ENCODE results near the gene ITPR2.
A peak's percentile ranks its signal among the peaks of the same experiment; 100 is the strongest.
"Not testable (repeated sequence)": the region's sequence is repeated elsewhere in the genome, so short reads cannot be mapped to it uniquely, and the experiment has no call there.

Gene ITPR2

DNA sequence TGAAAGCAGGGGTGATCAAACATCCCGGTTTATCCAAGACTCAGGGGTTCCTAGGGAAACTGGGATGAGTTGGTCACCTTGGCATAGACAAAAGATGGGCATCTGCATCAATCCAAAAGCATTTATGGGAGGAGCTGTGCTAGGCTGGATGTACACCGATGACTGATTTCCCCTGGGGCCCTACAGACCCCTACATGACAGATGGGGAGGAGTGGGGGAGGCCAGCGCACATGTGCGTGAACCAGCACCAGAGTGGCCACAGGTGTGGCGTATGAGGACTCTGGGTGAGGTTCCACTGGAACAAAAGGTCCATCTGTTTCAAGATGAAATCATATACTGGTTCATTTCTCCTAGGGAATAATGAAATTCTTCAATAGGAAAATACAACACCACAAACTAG, 210.4 kb downstream of the ITPR2 start:
- ATAC-seq = no peak

DNA sequence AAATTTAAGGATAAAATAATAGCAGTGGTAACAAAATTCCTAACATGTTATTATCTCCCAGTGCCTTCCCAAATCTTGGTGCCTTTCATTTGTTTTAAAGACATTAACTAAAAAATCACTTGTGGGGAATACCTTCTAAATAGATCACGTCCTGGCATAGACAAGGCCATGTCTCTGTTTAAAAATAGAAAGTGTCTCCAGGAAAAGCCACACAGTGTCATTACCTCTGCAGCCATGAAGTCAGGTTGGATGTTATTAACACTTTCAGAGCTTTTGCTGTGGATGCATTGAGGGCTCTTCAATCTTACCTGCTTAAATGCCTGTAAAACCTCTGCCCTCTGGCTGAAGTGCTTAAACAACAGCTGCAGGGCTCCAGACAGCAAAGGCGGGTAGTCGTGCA, 211.1 kb downstream of the ITPR2 start:
- no peak for ATAC-seq
- no peak for DNase-seq

More for the DNA sequence above, 210.4 kb downstream of the ITPR2 start:
- no peak for DNase-seq

DNA sequence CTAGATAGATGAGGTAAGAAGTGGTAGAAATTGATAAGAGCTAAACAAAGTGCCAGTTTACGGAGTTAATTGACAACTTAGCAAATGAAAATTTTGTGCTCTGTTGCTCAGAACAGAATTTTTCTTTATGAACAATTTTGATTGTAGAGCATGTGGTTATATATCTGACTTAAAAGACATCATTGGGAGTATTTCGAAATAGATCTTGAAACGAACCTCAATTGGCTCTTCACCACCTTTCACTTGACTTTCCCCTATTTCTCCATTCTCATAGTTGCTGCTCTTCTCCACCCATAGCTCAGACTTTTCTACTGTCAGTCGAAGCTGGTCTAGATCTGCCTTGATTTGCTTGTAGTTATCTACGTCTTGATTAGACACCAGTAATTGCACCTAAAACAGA, 212.1 kb downstream of the ITPR2 start:
- no peak for ATAC-seq
- DNase-seq = no peak

DNA sequence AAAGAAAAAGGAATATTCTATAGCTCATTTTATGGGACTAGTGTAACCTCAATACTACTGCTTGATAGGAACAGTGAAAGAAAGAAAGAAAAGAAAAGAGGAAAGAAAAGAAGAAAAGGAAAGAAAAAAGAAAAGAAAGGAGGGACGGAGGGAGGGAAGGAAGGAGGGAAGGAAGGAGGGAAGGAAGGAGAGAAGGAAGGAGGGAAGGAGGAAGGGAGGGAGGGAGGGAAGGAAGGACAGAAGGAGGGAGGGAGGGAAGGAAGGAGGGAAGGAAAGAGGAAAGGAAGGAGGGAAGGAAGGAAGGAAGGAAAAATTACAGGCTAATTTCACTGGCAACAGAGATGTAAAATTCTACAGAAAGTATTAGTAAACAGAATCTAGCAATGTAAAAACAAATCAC, 215.5 kb downstream of the ITPR2 start:
- ATAC-seq (no peak), DNase-seq (no peak)

DNA sequence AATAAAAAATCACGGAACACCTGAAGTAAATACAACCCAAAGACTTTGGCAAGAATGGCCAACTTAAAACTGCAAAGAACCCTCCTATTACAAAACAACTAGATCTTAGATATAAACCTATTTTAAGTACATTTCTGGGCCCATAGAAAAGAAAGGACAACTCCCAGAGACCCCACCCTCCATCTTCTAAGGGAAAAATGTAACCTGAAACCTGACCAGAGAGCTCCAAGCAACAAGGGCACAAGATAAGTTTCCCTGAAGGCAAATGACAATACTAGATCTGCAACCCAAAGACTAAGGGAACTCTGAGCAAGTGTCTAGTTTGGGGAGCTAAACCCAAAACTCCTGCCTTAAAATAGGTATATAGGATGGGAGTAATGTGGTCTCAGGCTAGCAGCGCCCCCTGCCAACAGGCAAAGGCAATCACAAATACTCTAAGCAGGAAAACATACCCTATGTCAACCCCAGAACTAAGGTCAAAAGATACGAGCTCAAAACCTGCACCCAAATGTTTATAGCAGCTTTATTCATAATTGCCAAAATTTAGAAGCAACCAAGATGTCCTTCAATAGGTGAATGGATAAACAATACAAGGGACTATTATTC, 218.9 kb downstream of the ITPR2 start:
- DNase-seq = peak; percentile 26

DNA sequence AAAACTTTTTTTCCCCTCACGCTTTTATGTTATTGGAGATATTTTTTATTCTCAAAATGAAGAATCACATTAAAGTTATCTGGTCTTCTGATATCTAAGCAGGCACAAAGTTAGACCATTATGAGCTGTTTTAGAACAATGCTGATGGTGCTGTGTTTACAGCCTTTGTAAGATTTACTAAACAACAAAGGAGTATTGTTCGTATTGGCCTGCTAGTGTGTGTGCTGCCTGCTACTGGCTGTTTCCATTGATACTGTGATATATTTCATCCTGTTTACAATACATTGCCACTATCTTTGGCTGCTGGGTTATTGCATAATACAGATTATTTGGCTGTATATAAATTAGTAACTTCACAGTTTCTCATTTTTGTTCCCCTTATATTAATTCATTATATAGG, 220.8 kb downstream of the ITPR2 start:
- ATAC-seq (no peak), DNase-seq (no peak)

More for the DNA sequence above, 218.9 kb downstream of the ITPR2 start:
- ATAC-seq = no peak

DNA sequence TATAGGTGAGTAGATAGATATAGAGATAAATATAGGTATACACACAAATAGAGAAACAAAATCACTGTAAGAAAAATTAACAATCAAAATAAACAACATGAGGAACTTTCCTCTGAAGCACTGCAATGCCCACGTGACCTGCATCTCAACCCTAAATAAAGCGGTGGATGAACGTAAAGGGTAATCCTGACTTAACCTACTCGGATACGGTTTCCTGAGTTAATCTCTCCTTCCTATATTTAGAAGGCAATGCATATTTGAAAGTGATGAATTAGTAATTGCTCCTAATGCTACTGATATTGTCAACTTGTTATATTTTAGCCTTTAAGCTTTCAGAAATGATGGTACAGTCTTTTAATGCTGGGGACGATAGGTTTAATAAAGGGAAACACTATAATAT, 221.4 kb downstream of the ITPR2 start:
- no peak for DNase-seq
- ATAC-seq = no peak

DNA sequence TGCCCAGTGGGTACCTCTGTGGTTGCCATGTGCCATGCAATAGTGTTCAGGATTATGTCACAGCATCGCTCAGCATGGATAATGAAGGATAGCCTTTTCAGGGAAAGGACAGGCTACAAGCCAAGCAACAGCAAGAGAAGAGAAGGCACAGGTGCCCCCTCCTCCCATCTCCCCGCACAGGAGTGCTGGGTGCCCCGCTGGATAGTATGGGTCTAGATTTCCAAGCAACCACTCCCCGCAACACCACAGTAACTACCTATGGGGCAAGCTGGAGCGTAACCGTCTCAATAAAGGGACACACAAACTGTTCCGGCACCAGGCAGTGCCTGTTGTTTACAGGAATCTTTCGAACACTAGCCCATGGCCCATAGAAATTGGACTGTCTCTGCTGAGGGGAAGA, 222.2 kb downstream of the ITPR2 start:
- DNase-seq = no peak
- ATAC-seq = no peak

DNA sequence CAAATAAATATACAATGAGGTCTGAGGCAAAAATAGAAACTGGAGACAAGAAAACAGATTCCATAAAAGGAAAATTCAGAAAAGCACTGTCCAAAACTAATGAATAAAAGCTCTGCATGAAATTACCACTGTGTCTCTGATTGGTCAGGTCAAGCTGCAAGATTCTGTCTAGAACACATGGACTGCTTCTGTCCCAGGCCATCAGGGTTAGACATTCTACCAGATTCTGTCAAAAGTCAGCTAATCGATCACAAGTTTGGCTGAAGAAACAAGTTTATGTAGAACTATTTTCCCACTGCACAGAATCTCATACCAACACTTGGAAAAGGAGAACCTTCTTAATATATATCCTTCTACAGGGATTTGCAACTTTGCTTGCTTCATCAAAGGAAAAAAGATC, 223.0 kb downstream of the ITPR2 start:
- DNase-seq (no peak), ATAC-seq (no peak)

DNA sequence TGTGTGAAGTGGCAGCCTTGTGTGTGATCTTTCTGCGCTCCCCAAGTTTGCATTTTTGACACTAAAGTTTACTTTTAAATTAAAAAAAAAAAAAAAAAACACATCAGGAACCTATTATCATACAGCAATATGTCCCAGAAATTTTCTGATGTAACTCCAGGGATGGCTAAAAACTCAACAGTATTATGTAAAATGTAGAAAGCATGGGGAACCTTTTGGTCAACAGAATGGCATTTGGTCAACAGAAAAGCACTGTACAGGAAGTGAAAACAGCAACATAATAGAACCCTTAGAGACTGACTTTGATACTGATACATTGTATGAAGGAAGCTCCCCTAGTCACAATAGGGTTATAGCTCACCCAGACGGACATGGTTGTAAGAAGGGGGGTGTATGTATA, 224.3 kb downstream of the ITPR2 start:
- DNase-seq = no peak

DNA sequence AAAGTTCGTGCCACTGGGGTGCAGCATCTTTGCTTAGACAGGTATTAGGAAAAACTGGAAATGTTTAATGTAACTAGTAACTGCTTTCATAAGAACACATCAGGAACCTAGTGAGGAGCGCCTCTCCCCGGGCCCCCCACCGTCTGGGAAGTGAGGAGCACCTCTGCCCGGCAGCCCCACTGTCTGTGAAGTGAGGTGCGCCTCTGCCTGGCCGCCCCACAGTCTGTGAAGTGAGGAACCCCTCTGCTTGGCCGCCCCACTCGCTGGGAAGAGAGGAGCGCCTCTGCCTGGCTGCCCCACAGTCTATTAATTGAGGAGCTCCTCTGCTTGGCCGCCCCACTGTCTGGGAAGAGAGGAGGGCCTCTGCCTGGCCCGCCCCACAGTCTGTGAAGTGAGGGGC, 224.7 kb downstream of the ITPR2 start:
- ATAC-seq (no peak), DNase-seq (no peak)

More for the DNA sequence above, 224.3 kb downstream of the ITPR2 start:
- ATAC-seq = no peak

DNA sequence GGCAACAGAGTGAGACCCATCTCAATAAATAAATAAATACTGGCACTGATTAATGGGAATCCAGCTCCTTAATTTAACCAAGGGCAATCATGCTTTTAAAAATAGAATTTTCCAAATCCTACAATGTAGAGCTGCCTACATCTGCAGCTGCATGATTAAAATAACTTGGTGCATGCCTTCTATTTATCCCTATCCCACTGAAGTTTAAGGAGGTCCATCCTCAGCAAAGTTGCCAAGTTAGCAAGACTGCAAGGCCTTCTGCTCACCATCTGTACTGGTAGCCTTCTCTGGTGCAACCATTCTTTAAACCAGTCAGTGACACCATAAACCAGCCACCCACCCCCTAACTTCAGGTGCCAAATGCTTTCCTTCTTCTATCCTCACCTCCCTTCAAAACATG, 226.1 kb downstream of the ITPR2 start:
- no peak for ATAC-seq

DNA sequence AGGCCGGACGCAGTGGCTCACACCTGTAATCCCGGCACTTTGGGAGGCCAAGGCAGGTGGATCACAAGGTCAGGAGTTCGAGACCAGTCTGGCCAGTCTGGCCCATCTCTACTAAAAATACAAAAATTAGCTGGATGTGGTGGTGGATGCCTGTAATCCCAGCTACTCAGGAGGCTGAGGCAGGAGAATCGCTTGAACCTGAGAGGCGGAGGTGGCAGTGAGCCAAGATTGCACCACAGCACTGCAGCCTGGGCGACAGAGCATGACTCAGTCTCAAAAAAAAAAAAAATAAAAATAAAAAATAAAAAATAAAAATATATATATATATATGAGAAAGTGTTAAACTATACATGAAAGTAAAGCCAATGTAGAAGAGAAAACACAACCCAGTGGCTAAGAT, 228.2 kb downstream of the ITPR2 start:
- not testable (repeated sequence) for DNase-seq, ATAC-seq

More for the DNA sequence above, 226.1 kb downstream of the ITPR2 start:
- no peak for DNase-seq

DNA sequence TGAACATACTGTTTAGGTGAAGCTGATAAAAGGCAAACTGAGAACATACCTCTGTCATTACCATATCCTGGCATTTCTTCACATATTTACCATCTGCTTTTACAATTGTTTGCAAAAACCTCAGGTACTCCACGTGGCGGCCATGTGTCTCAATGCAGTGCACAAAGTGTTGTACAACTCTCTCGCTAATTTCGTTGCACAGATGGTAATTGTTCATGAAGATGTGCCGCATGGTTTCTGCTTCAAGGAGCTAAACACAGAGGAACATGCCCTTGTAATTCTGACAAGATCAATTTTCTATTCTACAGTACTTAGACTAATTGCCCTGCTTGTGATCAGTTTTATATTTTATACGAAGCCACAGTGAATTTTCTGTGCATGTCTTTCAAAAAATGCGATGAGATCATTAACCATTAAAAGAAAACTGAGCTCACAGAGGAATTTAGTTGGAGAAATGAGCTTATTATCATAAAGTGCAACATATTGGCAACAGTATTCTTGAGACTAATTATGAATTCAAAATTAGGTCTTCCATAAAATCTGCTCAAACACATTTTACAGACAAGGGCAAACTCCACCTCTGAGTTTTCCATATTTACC, 233.8 kb downstream of the ITPR2 start:
- ATAC-seq (no peak), DNase-seq (no peak)

DNA sequence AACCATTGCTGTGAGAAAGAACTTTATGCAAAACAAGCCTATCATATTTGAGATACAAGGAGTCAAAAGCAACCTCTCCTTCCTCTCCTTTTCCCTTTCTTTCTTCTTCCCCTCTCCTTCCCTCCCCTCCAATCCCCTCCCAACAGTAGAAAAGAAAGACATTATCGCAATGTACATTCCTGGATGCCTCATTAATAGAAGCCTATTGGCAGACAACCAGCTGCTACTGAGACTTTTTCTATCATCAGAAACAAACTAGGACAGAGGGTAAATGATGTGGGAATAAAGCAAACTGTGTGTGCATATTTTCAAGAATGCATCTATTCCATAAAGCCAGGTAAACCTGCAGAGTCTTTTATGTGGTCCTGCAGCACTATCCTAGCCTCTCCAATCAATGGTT, 237.2 kb downstream of the ITPR2 start:
- ATAC-seq = no peak
- no peak for DNase-seq

DNA sequence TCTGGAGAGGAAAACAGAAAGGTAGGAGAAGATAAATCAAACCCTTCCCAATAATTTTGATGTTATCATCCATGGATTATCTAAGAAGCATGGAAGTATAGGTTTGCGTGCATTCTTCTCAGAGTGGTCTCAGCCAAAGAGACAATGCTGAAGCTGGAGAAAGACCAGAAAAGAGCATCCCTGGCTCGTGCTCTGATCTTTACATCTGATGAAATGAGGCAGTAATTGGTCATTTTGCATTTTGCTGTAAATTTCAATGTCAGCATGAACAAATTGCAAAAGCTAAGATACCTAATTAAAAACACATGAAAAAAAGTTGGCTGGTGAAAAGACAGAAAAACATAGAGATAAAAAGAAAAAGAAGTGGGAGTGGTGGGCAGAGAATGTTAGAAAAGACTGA, 252.4 kb downstream of the ITPR2 start:
- DNase-seq (no peak), ATAC-seq (no peak)

DNA sequence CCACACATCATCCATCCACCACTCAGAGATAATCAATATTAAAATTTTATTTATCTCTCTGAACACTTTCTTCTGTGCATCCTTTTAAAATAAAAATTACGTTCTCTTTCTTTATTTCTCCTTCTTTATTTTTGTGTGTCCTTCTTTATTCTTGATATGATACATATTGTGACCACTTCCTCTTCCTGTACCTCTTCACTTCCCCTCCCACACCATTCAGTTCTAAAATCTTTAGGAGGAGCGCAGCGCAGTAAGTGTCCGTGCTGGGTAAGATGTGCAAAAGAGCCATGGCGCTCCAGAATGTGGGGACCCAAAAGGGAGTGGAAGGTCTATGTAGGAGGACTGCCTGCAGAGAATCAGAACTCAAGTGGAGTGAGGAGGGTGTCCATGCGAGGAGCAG, 256.7 kb downstream of the ITPR2 start:
- ATAC-seq = no peak

DNA sequence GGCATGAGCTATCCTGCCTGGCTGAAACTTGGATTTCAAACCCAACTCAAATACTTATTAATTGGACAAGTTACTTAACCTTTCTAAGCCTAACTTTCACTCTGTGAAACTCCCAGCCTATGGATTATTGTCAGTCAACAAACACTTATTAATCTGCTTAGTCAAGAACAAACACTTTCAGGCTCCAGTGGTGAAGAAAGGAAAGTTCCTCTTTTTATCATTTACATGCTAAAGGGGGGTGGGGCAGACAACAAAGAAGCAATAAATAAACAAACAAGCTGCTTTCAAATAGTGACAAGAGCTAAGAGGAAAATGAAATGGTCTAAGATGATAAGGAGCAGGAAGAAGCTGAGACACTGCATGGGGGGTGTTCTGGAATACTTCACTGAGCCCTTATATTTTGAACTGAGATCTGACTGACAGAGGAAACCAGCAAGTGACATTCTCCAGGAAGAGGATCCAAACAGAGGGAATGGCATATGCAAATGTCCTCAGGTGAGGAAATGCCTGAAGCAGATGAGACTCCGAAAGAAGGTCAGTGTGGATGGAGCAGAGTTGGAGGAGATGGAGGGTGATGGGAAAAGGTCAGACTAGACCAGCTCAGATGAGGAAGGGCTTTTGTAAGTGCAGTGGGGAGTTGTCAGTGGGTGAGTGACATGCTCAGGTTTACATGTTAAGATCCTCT, 259.6 kb downstream of the ITPR2 start:
- DNase-seq = no peak
- ATAC-seq = no peak

More for the DNA sequence above, 256.7 kb downstream of the ITPR2 start:
- DNase-seq = no peak

DNA sequence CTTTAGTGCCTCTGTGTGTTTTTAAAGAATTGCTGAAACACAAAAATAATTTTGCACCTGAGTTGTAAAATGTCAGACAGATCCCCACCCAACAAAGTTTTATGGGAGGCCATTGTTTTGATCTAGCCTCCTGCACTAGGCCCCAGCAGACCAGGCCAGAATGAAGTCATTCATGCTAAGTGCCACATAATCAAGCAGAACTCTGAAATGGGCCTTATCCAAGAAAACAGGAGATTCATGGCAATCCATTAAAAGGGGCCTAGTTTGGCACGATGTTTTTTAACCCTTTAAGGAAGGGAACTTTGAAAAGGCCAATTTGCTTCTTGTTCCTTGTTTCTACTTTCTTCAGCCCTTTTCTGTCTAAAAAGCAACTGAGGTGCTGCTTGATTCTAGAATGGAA, 260.9 kb downstream of the ITPR2 start:
- no peak for DNase-seq
- ATAC-seq = no peak

DNA sequence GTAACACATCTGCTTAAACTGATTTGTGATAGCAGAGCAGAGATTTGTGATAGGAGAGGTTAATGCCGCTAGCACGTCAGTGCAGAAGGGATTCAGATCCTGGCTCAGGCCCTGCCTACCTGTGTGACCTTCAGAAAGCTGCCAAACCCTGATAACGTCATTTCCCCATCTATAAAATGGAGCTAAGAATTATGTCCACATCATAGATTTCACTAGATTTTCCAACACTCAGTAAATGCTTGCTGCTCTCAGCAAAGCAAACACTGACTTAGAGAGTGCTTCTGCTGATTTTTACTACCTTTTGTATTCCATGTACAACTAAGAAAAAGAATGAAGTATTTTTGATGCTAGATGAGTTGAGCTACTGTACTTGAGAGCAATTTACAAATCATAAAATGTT, 261.4 kb downstream of the ITPR2 start:
- ATAC-seq (no peak), DNase-seq (no peak)

DNA sequence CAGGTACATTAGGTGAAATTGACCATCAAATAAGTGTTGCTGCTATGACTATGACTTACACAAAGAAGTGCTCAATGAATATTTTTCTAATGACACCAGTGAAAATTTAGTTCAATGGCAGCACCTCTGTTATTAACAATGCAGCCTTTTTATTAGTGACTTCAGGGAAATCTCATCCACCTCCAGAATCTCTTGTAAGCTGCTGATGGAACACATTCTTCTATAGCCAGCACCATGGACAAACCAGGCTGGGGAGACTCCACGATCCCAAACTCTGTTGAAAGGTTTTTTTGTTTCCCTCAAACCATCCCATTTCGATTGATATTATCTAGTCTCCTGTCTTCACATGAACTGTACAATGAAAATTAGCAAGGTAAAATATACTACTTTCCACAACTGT, 265.9 kb downstream of the ITPR2 start:
- ATAC-seq (no peak), DNase-seq (no peak)

DNA sequence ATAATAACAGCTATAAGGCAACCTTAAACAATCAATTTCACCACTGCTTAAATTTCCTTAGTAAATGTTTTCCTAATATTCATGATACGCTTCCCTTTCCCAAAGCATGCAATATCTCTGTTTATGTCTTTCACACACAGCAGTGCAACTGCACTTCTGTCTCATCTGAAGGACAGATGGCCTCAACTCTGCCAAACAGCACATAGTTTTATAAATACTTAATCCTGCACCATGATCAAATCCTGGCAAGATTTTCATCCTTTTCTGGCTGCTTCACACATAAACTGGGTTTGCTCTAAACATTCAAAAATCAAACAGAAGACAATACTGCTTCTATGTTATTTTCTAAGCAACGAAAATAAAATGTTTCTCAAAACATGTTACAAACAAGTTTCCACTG, 266.3 kb downstream of the ITPR2 start:
- DNase-seq = no peak
- ATAC-seq = no peak

DNA sequence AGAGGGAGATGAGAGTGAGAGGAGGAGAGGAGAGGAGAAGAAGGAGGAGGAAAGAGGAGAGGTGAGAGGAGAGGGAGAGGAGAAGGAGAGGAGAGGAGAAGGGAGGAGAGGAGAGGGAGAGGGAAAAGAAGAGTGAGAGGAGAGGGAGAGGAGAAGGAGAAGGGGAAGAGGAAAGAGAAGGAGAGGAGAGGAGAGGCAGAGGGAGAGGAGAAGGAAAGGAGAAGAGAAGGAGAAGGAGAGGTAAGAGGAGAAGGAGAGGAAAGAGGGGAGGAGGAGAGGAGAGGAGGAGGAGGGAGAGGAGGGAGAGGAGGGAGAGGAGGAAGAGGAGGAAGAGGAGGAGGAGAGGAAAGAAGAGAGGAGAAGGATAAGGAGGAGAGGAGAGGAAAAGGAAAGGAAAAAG, 266.8 kb downstream of the ITPR2 start:
- DNase-seq (no peak), ATAC-seq (no peak)

DNA sequence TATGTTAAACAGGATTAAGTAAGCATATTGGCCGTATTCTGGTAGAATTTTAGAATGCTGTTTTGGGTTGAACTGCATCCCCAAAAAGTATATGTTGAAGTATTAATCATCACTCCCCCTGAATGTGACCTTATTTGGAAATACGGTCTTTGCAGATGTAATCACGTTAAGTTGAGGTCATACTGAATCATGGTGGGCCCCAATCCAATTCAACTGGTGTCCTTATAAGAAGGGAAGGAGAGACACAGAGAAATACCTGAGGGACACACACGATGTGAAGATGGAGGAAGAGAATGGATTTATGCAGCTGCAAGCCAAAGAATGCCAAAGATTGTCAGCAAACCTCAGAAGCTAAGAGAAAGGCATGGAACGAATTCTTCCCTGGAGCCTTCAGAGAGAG, 268.6 kb downstream of the ITPR2 start:
- DNase-seq (no peak), ATAC-seq (no peak)
